ENCODE measurements around the gene RAB8A.

GRCh38 chr19:16088351-16089009 is 23.2 kb upstream of the RAB8A start:
- TF ChIP-seq CTCF (IDR thresholded peaks at IDR 0.05) (peak in 2 of 5 experiments; percentile 9 to 37), POLR2A (IDR thresholded peaks at IDR 0.05) (no peak)
